Activated naive CD4-positive, alpha-beta T cell treated with anti-CD3 and anti-CD28 coated beads, Interleukin-2, amount 50 U/mL, for 24 hours (primary cell): ENCODE measurements around the gene PPP1R2C.

Experiments used
- H3K27ac Mint-ChIP-seq: one replicate; pipeline ENCODE4 v1.8.0; 2021; ENCODE audit warnings: mild to moderate bottlenecking, mixed read lengths
- H3K27me3 Mint-ChIP-seq: one replicate; pipeline ENCODE4 v1.8.0; 2021; ENCODE audit warnings: mixed read lengths
- H3K36me3 Mint-ChIP-seq: one replicate; pipeline ENCODE4 v1.8.0; 2021; ENCODE audit warnings: mixed read lengths
- H3K4me1 Mint-ChIP-seq: one replicate; pipeline ENCODE4 v1.8.0; 2021; ENCODE audit warnings: mixed read lengths
- H3K4me3 Mint-ChIP-seq: one replicate; pipeline ENCODE4 v1.8.0; 2021; ENCODE audit warnings: mild to moderate bottlenecking, mixed read lengths
- H3K9me3 Mint-ChIP-seq: one replicate; pipeline ENCODE4 v1.8.0; 2021; ENCODE audit warnings: mixed read lengths

PPP1R2C gene

GRCh38 chrX:42778096-42778495 is at the start of gene PPP1R2C:
TSS of gene PPP1R2C (minus strand) at chrX:42778163. CDS start at chrX:42778079, 84 bp downstream.
- H3K4me1 Mint-ChIP-seq: peaks cover 13% of the 10 kb centered on the region
- no peak within 1 kb of the TSS for H3K4me3 Mint-ChIP-seq
- H3K27ac Mint-ChIP-seq: peak within 1 kb of the TSS; percentile 80
- no peaks in the 10 kb centered on the region for H3K9me3 Mint-ChIP-seq
- H3K36me3 Mint-ChIP-seq: no peaks in the 10 kb centered on the region
- H3K27me3 Mint-ChIP-seq: no peaks in the 10 kb centered on the region

GRCh38 chrX:42825201-42825600 is 47.2 kb upstream of the PPP1R2C start:
- Mint-ChIP-seq H3K27ac (no peak overlapping the region), H3K36me3 (peaks cover 3% of the 10 kb centered on the region), H3K9me3 (peaks cover 4% of the 10 kb centered on the region), H3K4me3 (no peak overlapping the region), H3K27me3 (no peaks in the 10 kb centered on the region), H3K4me1 (no peaks in the 10 kb centered on the region)

GRCh38 chrX:42824541-42824940 is 46.6 kb upstream of the PPP1R2C start:
- Mint-ChIP-seq H3K27me3 (no peaks in the 10 kb centered on the region), H3K4me3 (no peak overlapping the region), H3K4me1 (no peaks in the 10 kb centered on the region), H3K36me3 (no peaks in the 10 kb centered on the region), H3K9me3 (peaks cover 4% of the 10 kb centered on the region), H3K27ac (no peak overlapping the region)

GRCh38 chrX:42823443-42823842 is 45.5 kb upstream of the PPP1R2C start:
- no peaks in the 10 kb centered on the region for H3K4me1 Mint-ChIP-seq
- H3K27me3 Mint-ChIP-seq: no peaks in the 10 kb centered on the region
- H3K9me3 Mint-ChIP-seq: peaks cover 4% of the 10 kb centered on the region
- no peak overlapping the region for H3K27ac Mint-ChIP-seq
- H3K4me3 Mint-ChIP-seq: no peak overlapping the region
- peaks cover 2% of the 10 kb centered on the region for H3K36me3 Mint-ChIP-seq

GRCh38 chrX:42821803-42822443 is 44.0 kb upstream of the PPP1R2C start:
- Mint-ChIP-seq H3K4me3 (no peak overlapping the region), H3K9me3 (peaks cover 4% of the 10 kb centered on the region), H3K27me3 (no peaks in the 10 kb centered on the region), H3K27ac (no peak overlapping the region), H3K4me1 (no peaks in the 10 kb centered on the region), H3K36me3 (peaks cover 2% of the 10 kb centered on the region)

- Mint-ChIP-seq H3K4me1 (no peaks in the 10 kb centered on the region), H3K27ac (no peak overlapping the region), H3K4me3 (no peak overlapping the region), H3K27me3 (no peaks in the 10 kb centered on the region), H3K9me3 (no peaks in the 10 kb centered on the region), H3K36me3 (peaks cover 5% of the 10 kb centered on the region)
These were observed 40.4 kb upstream of the PPP1R2C start for GRCh38 chrX:42818151-42818921.

- Mint-ChIP-seq H3K27me3 (no peaks in the 10 kb centered on the region), H3K36me3 (no peaks in the 10 kb centered on the region), H3K9me3 (no peaks in the 10 kb centered on the region), H3K4me1 (no peaks in the 10 kb centered on the region), H3K4me3 (no peak overlapping the region), H3K27ac (no peak overlapping the region)
These were observed 31.6 kb upstream of the PPP1R2C start for GRCh38 chrX:42809569-42809968.

- Mint-ChIP-seq H3K4me3 (no peak overlapping the region), H3K36me3 (no peaks in the 10 kb centered on the region), H3K4me1 (no peaks in the 10 kb centered on the region), H3K27me3 (no peaks in the 10 kb centered on the region), H3K9me3 (no peaks in the 10 kb centered on the region), H3K27ac (no peak overlapping the region)
These were observed 29.4 kb upstream of the PPP1R2C start for GRCh38 chrX:42807393-42807792.

GRCh38 chrX:42804524-42804923 is 26.6 kb upstream of the PPP1R2C start:
- no peak overlapping the region for H3K27ac Mint-ChIP-seq
- H3K4me3 Mint-ChIP-seq: no peak overlapping the region
- no peaks in the 10 kb centered on the region for H3K4me1 Mint-ChIP-seq
- no peaks in the 10 kb centered on the region for H3K27me3 Mint-ChIP-seq
- no peaks in the 10 kb centered on the region for H3K36me3 Mint-ChIP-seq
- no peaks in the 10 kb centered on the region for H3K9me3 Mint-ChIP-seq

- Mint-ChIP-seq H3K4me3 (no peak overlapping the region), H3K27ac (no peak overlapping the region), H3K36me3 (no peaks in the 10 kb centered on the region), H3K27me3 (no peaks in the 10 kb centered on the region), H3K4me1 (no peaks in the 10 kb centered on the region), H3K9me3 (no peaks in the 10 kb centered on the region)
These were observed 25.4 kb upstream of the PPP1R2C start for GRCh38 chrX:42803320-42803719.

GRCh38 chrX:42797651-42798269 is 19.8 kb upstream of the PPP1R2C start:
- Mint-ChIP-seq H3K27ac (no peak overlapping the region), H3K27me3 (no peaks in the 10 kb centered on the region), H3K4me3 (no peak overlapping the region), H3K36me3 (no peaks in the 10 kb centered on the region), H3K9me3 (no peaks in the 10 kb centered on the region), H3K4me1 (no peaks in the 10 kb centered on the region)

GRCh38 chrX:42783451-42783850 is 5.5 kb upstream of the PPP1R2C start:
- Mint-ChIP-seq H3K27ac (no peak overlapping the region), H3K4me1 (no peaks in the 10 kb centered on the region), H3K27me3 (no peaks in the 10 kb centered on the region), H3K36me3 (peaks cover 2% of the 10 kb centered on the region), H3K4me3 (no peak overlapping the region), H3K9me3 (no peaks in the 10 kb centered on the region)

GRCh38 chrX:42776195-42776594 is 1.8 kb downstream of the PPP1R2C start:
- Mint-ChIP-seq H3K4me1 (peaks cover 13% of the 10 kb centered on the region), H3K9me3 (no peaks in the 10 kb centered on the region), H3K27ac (no peak overlapping the region), H3K4me3 (no peak overlapping the region), H3K36me3 (no peaks in the 10 kb centered on the region), H3K27me3 (no peaks in the 10 kb centered on the region)

- Mint-ChIP-seq H3K9me3 (no peaks in the 10 kb centered on the region), H3K36me3 (no peaks in the 10 kb centered on the region), H3K27me3 (no peaks in the 10 kb centered on the region), H3K27ac (no peak overlapping the region), H3K4me1 (peaks cover 13% of the 10 kb centered on the region), H3K4me3 (no peak overlapping the region)
These were observed 5.1 kb downstream of the PPP1R2C start for GRCh38 chrX:42772874-42773273.

GRCh38 chrX:42771506-42772335 is 6.2 kb downstream of the PPP1R2C start:
- Mint-ChIP-seq H3K27me3 (no peaks in the 10 kb centered on the region), H3K4me3 (no peak overlapping the region), H3K27ac (no peak overlapping the region), H3K36me3 (no peaks in the 10 kb centered on the region), H3K9me3 (no peaks in the 10 kb centered on the region), H3K4me1 (peaks cover 13% of the 10 kb centered on the region)
